SK-N-SH treated with all-trans-retinoic acid at 6 μM for 48 hours (cell line): ENCODE data around the gene POU3F3.

ENCODE experiments used
- ATAC-seq: fragments of 200-7000 bp; cut with Tn5 transposase; 3 replicates; pipeline ENCODE4 v1.9.1; 2020; ENCODE audit warnings: mild to moderate bottlenecking, moderate library complexity
- ARNTL ChIP-seq: fragments of 450-650 bp; formaldehyde crosslinking; IDR thresholded peaks from 2 replicates; pipeline ENCODE4 v1.5.0; 2020; ENCODE audit warnings: low read depth, mild to moderate bottlenecking, moderate library complexity, borderline replicate concordance
- CREB5 ChIP-seq: fragments of 250-450 bp; sonication (Bioruptor Pico); IDR thresholded peaks from 2 replicates; pipeline ENCODE4 v1.5.1; 2020; ENCODE audit warnings: low read depth, mild to moderate bottlenecking, moderate library complexity
- CSRNP3 ChIP-seq: fragments of 250-450 bp; sonication (Bioruptor Pico); IDR thresholded peaks from 2 replicates; pipeline ENCODE4 v1.5.1; 2021; ENCODE audit warnings: mild to moderate bottlenecking, moderate library complexity
- ESRRG ChIP-seq: fragments of 250-450 bp; sonication (Bioruptor Pico); IDR thresholded peaks from 2 replicates; pipeline ENCODE4 v1.6.1; 2021; ENCODE audit warnings: mild to moderate bottlenecking
- ISL1 ChIP-seq: fragments of 250-450 bp; sonication (Bioruptor Pico); IDR thresholded peaks from 2 replicates; pipeline ENCODE4 v2.1.2; 2022; ENCODE audit warnings: mild to moderate bottlenecking, moderate library complexity
- OSR1 ChIP-seq: fragments of 250-450 bp; sonication (Bioruptor Pico); IDR thresholded peaks from 2 replicates; pipeline ENCODE4 v1.8.0; 2022; ENCODE audit warnings: moderate library complexity, mild to moderate bottlenecking, inconsistent platforms
- PATZ1 ChIP-seq: fragments of 250-450 bp; sonication (Bioruptor Pico); IDR thresholded peaks from 2 replicates; pipeline ENCODE4 v1.8.0; 2020; ENCODE audit warnings: mild to moderate bottlenecking, moderate library complexity, borderline replicate concordance
- POU6F1 ChIP-seq: fragments of 250-450 bp; sonication (Bioruptor Pico); IDR thresholded peaks from 2 replicates; pipeline ENCODE4 v1.8.0; 2021; ENCODE audit warnings: low read depth, mild to moderate bottlenecking, moderate library complexity, borderline replicate concordance
- PPARA ChIP-seq: fragments of 250-450 bp; sonication (Bioruptor Pico); IDR thresholded peaks from 2 replicates; pipeline ENCODE4 v1.5.0; 2020; ENCODE audit warnings: mild to moderate bottlenecking, borderline replicate concordance
- SNAI2 ChIP-seq: fragments of 250-450 bp; sonication (Bioruptor Pico); IDR thresholded peaks from 2 replicates; pipeline ENCODE4 v1.5.0; 2020; ENCODE audit warnings: mild to moderate bottlenecking, moderate library complexity
- TCF4 ChIP-seq: fragments of 250-450 bp; sonication (Bioruptor Pico); IDR thresholded peaks from 2 replicates; pipeline ENCODE4 v1.8.0; 2021; ENCODE audit warnings: mild to moderate bottlenecking, moderate library complexity, borderline replicate concordance
- TOX ChIP-seq: fragments of 250-450 bp; sonication (Bioruptor Pico); IDR thresholded peaks from 2 replicates; pipeline ENCODE4 v1.8.0; 2021; ENCODE audit warnings: mild to moderate bottlenecking, moderate library complexity, borderline replicate concordance
- TSHZ2 ChIP-seq: fragments of 250-450 bp; sonication (Bioruptor Pico); IDR thresholded peaks from 2 replicates; pipeline ENCODE4 v1.5.0; 2020; ENCODE audit warnings: mild to moderate bottlenecking, moderate library complexity
- ZC3H10 ChIP-seq: fragments of 250-450 bp; sonication (Bioruptor Pico); IDR thresholded peaks from 2 replicates; pipeline ENCODE4 v1.5.1; 2021; ENCODE audit warnings: mild to moderate bottlenecking, moderate library complexity
- ZFP30 ChIP-seq: fragments of 450-650 bp; formaldehyde crosslinking; IDR thresholded peaks from 2 replicates; pipeline ENCODE4 v1.5.0; 2022; ENCODE audit warnings: mild to moderate bottlenecking, moderate library complexity
- ZNF565 ChIP-seq: fragments of 450-650 bp; formaldehyde crosslinking; conservative IDR thresholded peaks from 2 replicates; pipeline ENCODE4 v1.5.0; 2020; ENCODE audit warnings: low read depth, mild to moderate bottlenecking, moderate library complexity
- ZNF70 ChIP-seq: fragments of 450-650 bp; formaldehyde crosslinking; IDR thresholded peaks from 2 replicates; pipeline ENCODE4 v1.5.0; 2020; ENCODE audit warnings: mild to moderate bottlenecking, moderate library complexity
- ZNF8 ChIP-seq: fragments of 450-650 bp; formaldehyde crosslinking; IDR thresholded peaks from 2 replicates; pipeline ENCODE4 v1.5.0; 2020; ENCODE audit warnings: mild to moderate bottlenecking, moderate library complexity

The POU3F3 gene

GRCh38 chr2:104891145-104891544, 37.2 kb downstream of the POU3F3 start:
- ATAC-seq = no peak
- TF ChIP-seq TOX (no peak), CREB5 (CRISPR knock-in tag) (no peak), ZNF8 (CRISPR knock-in tag) (no peak), ZFP30 (CRISPR knock-in tag) (no peak), ZNF565 (no peak), ZNF70 (CRISPR knock-in tag) (no peak), SNAI2 (CRISPR knock-in tag) (no peak), ISL1 (CRISPR knock-in tag) (no peak)

- no peak for ATAC-seq
- TF ChIP-seq ZC3H10 (CRISPR knock-in tag) (no peak), OSR1 (CRISPR knock-in tag) (no peak), PPARA (CRISPR knock-in tag) (no peak)
- TF ChIP-seq, all 23 proteins: peak for 0
Observed at GRCh38 chr2:104896446-104896845, 42.5 kb downstream of the POU3F3 start.

GRCh38 chr2:104897515-104898184, 43.7 kb downstream of the POU3F3 start:
- ATAC-seq = no peak
- TF ChIP-seq OSR1 (CRISPR knock-in tag) (no peak), ESRRG (CRISPR knock-in tag) (no peak), ZC3H10 (CRISPR knock-in tag) (no peak), ZNF70 (CRISPR knock-in tag) (no peak), PPARA (CRISPR knock-in tag) (no peak), SNAI2 (CRISPR knock-in tag) (no peak), TOX (no peak), TCF4 (CRISPR knock-in tag) (no peak), CSRNP3 (no peak), ZFP30 (CRISPR knock-in tag) (no peak), POU6F1 (CRISPR knock-in tag) (no peak), ARNTL (CRISPR knock-in tag) (no peak)

- ATAC-seq = no peak
- TF ChIP-seq CREB5 (CRISPR knock-in tag) (no peak), ISL1 (CRISPR knock-in tag) (no peak)
Observed at GRCh38 chr2:104900608-104901007, 46.7 kb downstream of the POU3F3 start.

GRCh38 chr2:104901037-104901881, 47.3 kb downstream of the POU3F3 start:
- no peak for ATAC-seq
- TF ChIP-seq ZNF70 (CRISPR knock-in tag) (no peak), TSHZ2 (CRISPR knock-in tag) (no peak), POU6F1 (CRISPR knock-in tag) (no peak), PATZ1 (CRISPR knock-in tag) (no peak)
